Liver (tissue), 3 donors: ENCODE data around the gene SAFB.

Experiments
- JUND ChIP-seq, 2 donors: IDR thresholded peaks; 2 replicates each; pipeline ENCODE4 v1.6.1; 2016; ENCODE audit warnings: antibody characterized with exemption in 2 of 2
- TF ChIP-seq, protein P1 (sequence below): fragments of 150-350 bp; IDR thresholded peaks from 2 replicates; pipeline ENCODE4 v1.5.1; 2017; ENCODE audit warnings: improper control_type of control experiment, low read depth, low read length; ENCODE audit not compliant: missing input control
- donor health status: healthy.
- donor health status: healthy.

DNA sequence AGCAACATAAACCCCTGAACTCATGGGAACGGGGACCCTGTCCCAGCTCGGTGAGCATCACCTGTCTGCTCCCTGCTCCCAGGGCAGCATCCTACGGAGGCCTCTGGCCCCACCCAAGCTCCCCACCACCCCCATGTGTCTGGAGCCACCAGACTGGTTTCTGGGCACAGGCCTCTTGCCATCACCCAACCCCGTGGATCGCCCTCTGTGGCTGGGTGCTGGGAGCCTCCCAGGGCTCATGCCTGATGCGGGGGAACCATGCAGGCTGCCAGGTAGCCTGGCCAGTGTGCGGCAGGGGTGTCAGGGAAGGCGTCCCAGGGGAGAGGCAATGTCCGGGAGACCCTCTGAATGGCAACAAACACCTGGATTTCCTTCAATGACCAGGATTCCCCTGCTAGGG, 54.7 kb downstream of the SAFB start:
- TF ChIP-seq JUND (IDR thresholded peaks at IDR 0.05): no peak
- TF ChIP-seq, protein P1, sequence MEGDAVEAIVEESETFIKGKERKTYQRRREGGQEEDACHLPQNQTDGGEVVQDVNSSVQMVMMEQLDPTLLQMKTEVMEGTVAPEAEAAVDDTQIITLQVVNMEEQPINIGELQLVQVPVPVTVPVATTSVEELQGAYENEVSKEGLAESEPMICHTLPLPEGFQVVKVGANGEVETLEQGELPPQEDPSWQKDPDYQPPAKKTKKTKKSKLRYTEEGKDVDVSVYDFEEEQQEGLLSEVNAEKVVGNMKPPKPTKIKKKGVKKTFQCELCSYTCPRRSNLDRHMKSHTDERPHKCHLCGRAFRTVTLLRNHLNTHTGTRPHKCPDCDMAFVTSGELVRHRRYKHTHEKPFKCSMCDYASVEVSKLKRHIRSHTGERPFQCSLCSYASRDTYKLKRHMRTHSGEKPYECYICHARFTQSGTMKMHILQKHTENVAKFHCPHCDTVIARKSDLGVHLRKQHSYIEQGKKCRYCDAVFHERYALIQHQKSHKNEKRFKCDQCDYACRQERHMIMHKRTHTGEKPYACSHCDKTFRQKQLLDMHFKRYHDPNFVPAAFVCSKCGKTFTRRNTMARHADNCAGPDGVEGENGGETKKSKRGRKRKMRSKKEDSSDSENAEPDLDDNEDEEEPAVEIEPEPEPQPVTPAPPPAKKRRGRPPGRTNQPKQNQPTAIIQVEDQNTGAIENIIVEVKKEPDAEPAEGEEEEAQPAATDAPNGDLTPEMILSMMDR: no peak
